Peyer's patch (tissue), 4 donors: ENCODE measurements around the gene ZNF580.

ENCODE experiments used
- CTCF ChIP-seq, 6 experiments: fragments of 450-650 bp in 4 of 6; fragments of 200-600 bp in 2 of 6; sonication (generic) in 1 of 6; IDR thresholded peaks; one replicate each; pipeline ENCODE4 v1.5.1; 2017 to 2019; ENCODE audit warnings: antibody characterized with exemption in 6 of 6, mild to moderate bottlenecking in 3 of 6, moderate library complexity in 1 of 6
- POLR2A ChIP-seq, 2 donors: fragments of 450-650 bp; IDR thresholded peaks; one replicate each; pipeline ENCODE4 v1.5.1; 2017; ENCODE audit warnings: antibody characterized with exemption in 2 of 2, mild to moderate bottlenecking in 2 of 2, moderate library complexity in 2 of 2

DNA sequence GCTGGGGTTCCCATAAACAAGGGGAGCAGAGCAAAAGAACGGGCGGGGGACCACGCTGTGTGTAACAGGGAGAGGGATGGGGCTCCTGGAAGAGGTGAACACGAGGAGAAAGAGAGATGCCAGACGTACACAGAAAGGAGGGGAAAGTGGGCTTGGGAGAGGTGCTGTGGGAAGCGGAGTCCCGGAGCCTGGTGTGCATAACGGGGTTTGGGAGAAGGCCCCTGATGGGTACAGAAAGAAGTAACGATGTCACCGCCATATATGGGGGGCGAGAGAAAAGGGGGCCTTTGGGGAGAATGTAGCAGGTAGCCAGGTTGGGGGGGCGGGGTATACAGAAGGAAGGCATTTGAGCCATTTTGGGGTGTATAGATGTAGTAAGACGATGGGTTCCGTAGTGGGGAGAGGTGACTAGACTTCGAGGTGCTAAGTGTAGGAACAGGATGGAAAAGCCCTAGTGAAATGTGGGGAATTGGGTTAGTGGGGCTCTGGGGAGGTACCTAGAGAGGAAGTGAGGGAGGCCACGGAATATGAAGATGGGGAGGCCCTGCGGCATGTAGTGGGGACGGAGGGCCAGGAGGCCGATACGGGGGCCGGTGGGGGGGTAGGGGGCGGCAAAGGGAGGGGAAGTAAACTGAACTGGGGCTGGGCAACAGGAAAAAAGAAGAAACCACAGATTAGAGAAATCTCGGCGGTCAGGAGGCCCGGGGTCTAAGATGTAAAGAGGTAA lies 787 bp downstream of the ZNF580 start:
- no peak for TF ChIP-seq CTCF (IDR thresholded peaks at IDR 0.05)
- TF ChIP-seq POLR2A (IDR thresholded peaks at IDR 0.05) = no peak
